HTR-8/SVneo (cell line): ENCODE measurements around the gene FDXACB1.
"Not testable (repeated sequence)": the region's sequence is repeated elsewhere in the genome, so short reads cannot be mapped to it uniquely, and the experiment has no call there.

Experiments
- DNase-seq: peaks from one replicate; pipeline ENCODE4 v3.0.0; 2011; ENCODE audit warnings: low spot score, mixed read lengths; ENCODE audit not compliant: insufficient read length
- FAIRE-seq: peaks from 2 replicates; lab custom pipeline; 2011; peaks lifted over from hg19 to GRCh38; lab: Jason Lieb, UNC

FDXACB1 gene

DNA sequence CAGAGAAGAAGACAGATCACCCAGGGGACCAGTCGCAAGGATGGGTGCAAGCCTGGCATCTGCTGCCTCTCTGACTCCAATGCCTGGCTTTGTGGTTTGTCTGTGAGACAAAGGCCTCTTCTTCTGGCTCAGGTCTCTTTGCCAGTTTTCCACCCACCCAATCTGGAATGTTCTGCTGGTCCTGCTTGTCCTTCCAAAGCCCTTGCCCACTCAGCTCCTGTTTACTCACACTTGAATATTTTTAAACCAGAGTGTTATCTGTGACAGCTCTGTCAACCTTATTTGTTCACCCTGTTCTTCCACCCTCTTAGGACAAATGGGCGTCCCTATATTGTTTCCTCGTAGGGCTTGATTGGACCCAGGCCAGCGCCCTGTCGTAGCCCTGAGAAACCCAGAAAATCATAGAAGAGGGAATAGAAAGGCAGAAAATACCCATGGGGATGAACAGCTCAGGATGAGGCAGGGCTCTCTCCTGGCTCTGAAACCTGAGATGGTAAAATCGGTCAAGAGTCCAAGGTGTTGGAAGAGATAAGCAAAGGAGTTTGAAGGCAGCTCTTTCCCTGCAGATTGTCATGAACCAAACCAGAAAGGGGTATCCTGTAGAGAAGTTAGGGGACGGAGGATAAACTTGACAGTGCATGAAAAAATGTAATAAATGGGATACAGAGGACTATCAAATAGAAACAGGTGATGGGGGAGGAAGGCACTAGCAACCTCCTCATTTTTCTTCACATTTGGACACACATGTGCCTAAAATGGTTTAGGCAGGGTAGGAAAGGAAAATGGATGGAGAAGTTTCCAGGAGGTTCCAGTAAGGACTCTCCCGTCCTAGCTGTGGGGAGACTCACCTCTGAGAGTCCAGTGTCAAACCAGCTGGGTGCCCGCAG, 32.0 kb upstream of the FDXACB1 start:
- no peak for FAIRE-seq

DNA sequence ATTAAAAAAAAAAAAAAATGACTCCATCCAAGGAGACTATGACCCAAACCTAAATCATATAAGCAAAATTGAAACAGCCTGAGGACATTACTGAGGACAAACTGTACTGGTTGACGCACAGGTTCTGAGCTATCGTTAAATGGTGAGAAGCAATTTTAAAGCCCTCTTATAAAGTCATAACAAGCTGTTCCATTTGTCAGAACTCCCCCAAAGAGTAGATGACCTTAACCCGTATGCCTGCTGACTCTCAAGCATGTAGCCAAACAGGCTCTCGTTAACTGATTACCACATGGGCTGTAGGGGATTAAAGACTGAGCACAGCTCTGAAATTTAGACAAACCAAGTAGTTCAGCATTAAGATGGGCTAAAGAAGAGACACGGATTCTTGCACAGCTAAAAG, 30.4 kb upstream of the FDXACB1 start:
- FAIRE-seq (peak; percentile 76), DNase-seq (no peak)

More for the DNA sequence above, 32.0 kb upstream of the FDXACB1 start:
- no peak for DNase-seq

DNA sequence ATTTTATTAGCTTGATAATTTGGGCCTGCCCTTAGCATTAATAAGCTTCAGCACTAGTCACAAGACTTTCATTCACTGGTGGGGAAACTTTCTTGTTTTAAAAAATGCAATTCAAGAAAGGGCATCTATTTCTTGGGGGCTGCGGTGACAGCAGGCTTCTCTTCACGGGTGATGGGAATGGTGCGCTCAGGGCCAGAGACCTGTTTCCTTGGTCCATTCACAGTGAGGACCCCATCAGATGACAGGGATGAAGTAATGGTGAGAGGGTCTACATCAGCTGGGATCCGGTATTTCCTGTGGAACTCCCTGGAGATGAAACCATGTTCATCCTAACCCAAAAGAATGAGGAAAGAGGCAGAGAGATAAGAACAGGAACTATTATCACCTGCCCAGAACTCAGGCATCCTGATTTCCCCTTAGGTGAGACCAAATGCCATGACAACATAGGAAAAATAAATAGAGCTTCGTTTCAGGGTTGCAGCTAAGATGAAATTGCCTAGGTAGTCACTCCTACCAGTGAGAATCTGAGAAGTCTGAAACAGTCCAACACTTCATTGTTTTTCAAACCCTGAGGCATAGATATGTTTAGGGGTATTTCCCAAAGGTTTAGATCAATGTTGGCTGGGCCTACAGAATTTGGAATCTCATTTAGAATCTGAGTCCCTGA, 29.8 kb upstream of the FDXACB1 start:
- FAIRE-seq: peak; percentile 82

DNA sequence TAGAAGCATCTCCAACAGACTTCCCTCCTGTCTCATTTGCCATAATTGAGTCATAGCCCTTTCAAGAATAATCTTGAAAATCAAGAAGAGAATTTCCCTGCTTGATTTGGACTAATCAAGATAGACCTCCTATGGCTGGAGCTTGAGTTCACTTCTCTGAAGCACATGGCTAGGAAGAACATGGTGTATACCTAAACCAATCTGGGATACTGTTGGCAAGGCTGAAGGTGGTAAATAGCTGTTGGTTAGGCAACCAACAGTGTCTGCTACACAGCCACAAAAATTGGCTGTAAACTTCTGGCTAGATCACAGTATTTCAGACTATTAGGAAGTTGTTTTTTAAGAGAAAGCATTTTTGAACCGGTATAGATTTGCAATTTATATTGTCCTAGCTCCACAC, 27.7 kb upstream of the FDXACB1 start:
- DNase-seq: no peak
- peak; percentile 57 for FAIRE-seq

More for the DNA sequence above, 29.8 kb upstream of the FDXACB1 start:
- DNase-seq: no peak

DNA sequence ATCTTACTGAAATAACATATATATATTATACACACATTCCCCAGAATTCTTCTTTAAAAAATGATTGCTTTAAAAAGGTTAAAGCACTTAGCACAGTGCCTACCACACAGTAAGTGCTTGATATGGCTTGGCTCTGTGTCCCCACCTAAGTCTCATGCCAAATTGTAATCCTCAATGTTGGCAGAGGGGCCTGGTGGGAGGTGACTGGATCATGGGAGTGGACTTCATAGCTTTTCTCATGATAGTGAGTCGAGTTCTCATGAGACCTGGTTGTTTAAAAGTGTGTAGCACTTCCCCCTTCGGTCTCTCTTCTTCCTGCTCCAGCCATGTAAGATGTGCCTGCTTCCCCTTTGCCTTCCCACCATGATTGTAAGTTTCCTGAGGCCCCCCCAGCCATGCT, 26.4 kb upstream of the FDXACB1 start:
- no peak for DNase-seq
- FAIRE-seq: no peak

DNA sequence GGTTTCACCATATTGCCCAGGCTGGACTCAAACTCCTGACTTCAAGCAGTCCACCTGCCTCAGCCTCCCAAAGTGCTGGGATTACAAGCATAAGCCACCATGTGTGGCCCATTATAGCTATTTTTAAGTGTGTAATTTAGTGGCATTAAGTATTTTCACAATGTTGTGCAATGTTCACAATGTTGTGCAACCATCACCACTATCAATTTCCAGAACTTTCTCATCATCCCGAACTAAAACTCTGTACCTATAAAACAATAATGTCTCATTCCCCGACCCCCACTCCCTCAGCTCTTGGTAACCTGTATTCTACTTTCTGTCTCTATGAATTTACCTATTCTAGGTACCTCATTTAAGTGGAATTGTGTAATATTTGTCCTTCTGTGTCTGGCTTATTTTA, 7.9 kb upstream of the FDXACB1 start:
- DNase-seq (no peak), FAIRE-seq (no peak)

DNA sequence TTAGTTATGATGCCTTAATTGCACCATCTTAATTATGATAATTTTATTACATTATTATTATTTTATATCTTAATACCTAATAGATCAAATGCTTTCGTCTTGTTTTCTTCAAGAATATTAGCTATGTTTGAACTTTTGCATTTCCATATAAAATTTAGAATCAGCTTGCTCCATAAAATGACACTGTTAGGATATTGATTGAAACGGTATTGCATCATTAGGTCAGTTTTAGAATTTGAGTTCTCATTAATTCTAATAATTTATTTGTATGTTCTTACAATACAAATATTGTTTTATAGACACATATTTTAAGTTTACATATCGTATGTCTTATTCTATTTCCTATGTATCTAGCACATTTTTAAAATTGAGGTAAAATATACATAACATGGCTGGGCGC, 7.1 kb upstream of the FDXACB1 start:
- no peak for FAIRE-seq
- DNase-seq: no peak

DNA sequence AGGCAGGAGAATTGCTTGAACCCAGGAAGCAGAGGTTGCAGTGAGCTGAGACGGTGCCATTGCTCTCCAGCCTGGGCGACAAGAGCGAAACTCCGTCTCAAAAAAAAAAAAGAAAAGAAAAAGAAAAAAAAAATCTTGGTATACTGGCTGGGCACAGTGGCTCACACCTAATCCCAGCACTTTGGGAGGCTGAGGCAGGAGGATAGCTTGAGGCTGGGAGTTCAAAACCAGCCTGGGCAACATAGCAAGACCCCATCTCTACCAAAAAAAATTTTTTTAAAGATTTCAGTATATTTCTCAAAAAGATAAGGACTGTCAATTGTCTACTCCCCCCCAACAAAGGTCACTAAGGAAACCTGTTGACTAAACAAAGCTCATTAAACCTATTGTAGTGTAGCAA, 6.1 kb upstream of the FDXACB1 start:
- not testable (repeated sequence) for FAIRE-seq

DNA sequence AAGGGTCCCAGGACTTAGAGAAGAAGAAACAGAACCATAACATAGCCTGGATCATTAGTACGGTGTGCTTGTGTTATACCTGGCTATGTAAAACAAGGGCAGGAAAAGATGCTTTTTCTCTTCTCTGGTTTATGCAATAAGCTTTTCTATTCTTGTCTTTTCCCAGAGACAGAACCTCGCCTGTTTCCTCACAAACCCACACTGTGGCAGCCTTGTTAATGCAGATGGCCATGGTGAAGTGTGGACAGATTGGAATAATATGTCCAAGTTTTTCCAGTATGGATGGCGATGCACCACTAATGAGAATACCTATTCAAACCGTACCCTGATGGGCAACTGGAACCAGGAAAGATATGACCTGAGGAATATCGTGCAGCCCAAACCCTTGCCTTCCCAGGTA, 3.2 kb upstream of the FDXACB1 start:
- FAIRE-seq (peak; percentile 83), DNase-seq (no peak)

More for the DNA sequence above, 6.1 kb upstream of the FDXACB1 start:
- DNase-seq: not testable (repeated sequence)

DNA sequence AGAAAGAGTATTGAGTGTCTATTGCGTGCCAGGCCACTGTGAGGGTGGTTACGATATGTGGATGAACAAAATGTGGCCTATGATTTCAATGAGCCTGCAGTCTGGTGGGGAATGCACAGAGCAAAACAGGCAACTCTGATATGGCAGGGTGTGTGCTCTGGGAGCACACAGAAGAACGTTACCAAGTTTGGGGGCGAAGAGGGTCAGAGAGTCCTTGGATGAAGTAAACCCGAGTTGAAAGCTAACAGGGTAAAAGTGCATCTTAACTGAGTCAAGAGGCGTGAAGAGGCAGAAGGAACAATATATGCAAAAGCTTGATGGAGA, 634 bp upstream of the FDXACB1 start:
- no peak for DNase-seq
- no peak for FAIRE-seq

DNA sequence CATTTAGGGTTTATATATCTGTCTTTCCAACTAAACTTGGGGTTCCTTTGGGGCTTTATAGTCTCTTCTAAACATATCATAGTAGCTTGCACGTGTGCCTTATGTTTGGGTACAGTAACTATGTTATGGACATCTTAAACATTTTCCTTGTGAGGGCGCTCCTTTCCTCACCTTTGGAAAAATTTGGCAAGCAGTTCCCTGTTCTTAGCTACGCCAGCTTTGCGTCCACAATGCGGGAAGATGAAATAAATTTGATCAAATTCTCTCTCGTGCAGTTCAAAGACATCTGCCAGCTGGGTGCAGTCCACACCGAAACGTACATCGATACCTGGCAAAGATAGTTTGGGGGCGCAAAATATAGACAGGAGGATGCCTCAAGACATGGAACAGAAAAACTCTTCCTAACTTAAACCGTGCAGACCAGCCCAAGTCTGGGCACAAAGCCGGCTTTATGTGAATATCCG, 548 bp downstream of the FDXACB1 start:
- DNase-seq: no peak

DNA sequence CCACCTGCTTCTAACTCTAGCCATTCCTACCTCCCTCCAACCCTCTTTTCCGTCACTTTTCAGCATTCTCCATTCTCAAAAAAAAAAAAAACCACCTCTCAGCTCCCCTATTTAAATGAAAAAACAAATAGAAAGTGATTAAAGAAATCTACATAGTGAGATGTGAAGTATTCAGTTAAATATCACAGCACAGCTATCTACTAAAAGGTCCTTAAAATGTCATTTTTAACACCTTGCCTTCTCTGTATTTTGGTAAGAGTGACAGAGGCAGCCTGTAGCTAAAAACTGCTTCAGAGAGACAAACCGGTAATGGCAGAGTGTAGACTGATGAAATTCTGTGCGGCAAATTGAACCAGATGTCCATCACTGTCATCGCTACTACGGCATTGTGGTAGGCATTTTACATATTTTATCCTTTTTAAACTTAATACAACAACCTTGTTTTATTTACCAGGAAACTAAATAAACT, 7.2 kb downstream of the FDXACB1 start:
- DNase-seq (no peak), FAIRE-seq (peak; percentile 54)

More for the DNA sequence above, 548 bp downstream of the FDXACB1 start:
- no peak for FAIRE-seq

DNA sequence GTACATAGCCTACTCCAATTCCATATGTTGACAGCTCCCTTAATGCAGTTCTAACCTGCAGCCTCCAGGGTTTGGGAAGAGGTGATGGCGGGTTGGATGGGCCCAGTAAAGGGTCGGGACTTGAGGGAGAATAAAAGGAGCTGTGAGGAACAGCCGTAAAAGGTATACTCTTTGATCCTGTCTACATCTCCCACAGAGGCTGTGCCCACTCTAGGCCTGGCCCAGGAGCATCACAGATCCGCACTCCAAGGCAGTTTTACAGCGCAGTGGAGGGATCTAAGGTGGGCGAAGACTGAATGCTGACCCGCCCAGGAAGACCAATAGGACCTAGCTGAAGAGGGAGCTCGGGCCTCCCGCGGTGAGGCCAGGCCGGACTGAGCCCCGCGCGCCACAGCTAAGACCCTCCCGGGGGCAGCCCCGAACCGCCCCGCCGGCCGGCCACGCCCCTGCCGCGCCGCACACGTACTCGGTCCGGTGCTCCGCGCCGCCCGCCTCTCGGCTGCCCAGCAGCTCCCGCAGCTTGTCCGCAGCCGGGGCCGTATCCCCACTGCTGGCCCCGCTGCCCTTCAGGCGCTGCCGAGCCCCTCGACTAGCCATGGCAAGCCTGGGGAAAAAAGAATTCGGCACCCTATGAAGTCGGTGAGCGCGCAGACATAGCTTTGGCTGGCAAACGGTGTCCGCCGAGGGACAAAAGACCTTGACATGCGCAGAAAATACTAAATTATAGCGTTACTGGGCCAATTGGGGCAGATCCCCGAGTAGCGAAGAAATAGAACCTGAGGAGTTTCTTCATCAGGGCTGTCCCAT, 7.9 kb downstream of the FDXACB1 start, which contains the start of gene ALG9:
Gene ALG9, minus strand, starts transcription at position 696 of the 807 bp plus-strand sequence. Its CDS starts 99 bp downstream, at position 597.
- FAIRE-seq: peak; percentile 98
- DNase-seq: peak; percentile 93

DNA sequence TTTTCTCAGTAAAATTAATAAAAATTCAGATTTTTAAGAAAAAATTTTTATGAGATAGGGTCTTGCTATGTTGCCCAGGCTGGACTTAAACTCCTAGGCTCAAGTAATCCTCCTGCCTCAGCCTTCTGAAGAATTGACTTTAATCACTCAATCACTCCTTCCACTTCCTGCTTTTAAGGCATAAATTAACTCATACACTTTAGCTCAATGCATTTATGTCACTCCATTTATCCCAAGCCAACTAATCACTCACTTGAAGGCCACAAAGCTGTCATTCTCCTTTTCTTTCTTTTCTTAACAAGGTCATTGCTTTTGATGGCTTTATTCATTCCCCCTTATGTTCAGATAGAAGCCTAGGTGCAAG, 8.5 kb downstream of the FDXACB1 start:
- DNase-seq: no peak
- FAIRE-seq: no peak

DNA sequence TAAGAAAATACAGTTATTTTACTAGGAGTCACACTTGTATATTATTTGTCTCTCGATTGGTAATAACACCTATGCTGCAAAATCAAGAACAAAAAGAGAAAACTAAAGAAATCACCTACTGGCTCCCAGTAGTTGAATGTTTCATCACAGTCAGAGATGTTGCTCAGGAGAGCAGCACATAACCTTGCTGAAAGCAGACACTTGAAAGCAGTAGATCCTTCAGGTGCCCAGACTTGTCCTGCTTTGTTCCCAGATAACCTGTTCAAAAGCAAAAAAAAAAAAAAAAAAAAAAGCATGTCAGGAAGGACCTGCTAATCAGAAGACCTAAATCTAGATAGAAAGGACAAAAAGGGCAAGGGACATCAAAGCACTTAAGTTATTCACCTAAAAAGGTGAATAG, 8.9 kb downstream of the FDXACB1 start:
- no peak for DNase-seq
- FAIRE-seq: no peak

DNA sequence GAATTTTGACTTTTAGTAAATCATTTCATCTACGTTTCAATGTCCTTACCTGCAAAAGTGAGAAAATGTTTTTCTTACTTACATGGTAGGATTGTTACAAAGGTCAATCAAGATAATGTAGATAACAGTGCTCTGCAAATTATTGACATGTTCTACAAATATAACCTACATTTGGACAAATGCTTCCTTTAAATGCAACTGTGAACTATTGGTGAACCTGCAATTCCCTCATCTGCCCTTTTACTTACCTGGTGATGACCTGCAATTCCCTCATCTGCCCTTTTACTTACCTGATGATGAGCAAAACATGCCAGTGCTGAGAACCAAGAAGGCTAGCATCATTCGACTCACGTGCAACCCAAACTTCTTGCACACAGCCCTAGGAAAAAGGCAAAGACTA, 18.7 kb downstream of the FDXACB1 start:
- DNase-seq (no peak), FAIRE-seq (peak; percentile 80)

DNA sequence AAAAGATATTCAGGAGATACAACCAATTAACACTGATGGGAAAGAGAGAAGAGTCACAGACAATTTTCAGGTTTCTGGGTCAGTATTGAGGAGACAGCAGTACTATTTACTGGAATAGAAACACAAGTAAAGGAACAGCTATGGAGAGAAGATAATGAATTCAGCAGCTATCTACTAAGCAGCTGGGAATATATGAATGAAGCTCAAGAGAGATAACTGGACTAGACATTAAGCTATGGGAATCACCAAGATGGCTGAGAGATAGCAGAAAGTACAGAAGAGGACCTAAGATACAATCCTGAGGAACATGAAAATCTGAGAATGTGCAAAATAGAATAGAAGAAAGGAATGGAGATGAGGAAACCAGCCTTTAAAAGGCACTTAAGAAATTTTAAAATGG, 23.5 kb downstream of the FDXACB1 start:
- FAIRE-seq: no peak
- no peak for DNase-seq

DNA sequence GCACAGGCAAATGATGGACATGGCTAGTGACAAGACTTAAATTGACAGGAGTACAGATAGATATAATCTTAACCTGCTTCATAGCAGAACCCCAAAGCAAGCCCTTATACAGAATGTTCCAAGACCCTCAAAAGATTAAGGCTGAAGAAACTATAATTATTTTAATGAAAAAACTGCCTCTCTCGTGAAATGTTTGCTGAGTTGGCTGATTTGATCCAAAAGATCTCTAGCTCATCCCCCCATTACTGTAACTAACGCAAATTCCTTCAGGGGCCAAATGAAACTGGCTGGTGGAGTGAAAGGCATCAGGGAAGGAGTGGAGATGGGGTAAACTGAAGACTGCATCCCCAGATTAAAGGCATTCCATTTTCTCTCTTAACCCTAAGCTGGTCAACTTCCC, 26.9 kb downstream of the FDXACB1 start:
- DNase-seq: no peak
- no peak for FAIRE-seq

DNA sequence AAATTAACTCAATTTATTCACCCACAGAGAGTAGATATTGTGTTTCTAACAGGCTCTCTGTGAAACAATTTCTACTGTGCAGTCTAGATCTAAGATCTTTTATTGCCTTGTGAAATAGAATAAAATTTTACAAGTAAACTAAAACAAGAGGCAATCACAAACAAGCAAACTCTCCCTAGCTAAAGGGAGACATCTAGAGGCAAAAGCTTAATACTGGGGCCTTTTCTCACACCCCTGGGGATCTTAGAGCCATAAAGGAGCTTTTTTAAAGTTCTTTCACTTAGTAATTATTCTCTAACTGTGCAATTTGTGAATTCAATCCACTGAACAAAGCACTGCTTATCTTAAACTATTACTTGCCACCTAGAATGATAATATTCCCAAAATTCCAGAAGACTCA, 27.3 kb downstream of the FDXACB1 start:
- FAIRE-seq (peak; percentile 36), DNase-seq (no peak)

DNA sequence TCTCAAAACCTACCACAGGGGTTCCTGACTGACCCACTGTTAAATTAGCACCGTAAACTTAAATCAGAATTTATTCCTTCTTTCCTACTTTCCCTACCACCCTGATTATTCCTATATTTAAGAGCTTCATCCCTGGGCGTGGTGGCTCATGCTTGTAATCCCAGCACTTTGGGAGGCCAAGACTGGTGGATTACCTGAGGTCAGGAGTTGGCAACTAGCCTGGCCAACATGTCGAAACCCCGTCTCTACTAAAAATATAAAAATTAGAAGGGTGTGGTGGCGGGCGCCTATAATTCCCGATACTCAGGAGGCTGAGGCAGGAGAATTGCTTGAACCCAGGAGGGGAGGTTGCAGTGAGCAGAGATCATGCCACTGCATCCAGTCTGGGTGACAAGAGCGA, 27.9 kb downstream of the FDXACB1 start:
- no peak for FAIRE-seq

More for the DNA sequence above, 27.9 kb downstream of the FDXACB1 start:
- no peak for DNase-seq
